Bronchial epithelial cell (primary cell): Measurements from ENCODE around the gene DRAXIN. TPM values are rescaled to one million over a fixed set of nuclear protein-coding genes. Genes with fewer than 3 reads are reported as not detected.

Experiments
- DNase-seq: peaks from one replicate; pipeline ENCODE4 v3.0.0-alpha.2; 2010; ENCODE audit warnings: low read depth
- FAIRE-seq: peaks from 2 replicates; lab custom pipeline; 2011; peaks lifted over from hg19 to GRCh38; lab: Jason Lieb, UNC
- H3K27me3 ChIP-seq: 2 replicates; pipeline ENCODE4 v1.5.1; 2011; ENCODE audit warnings: low read length; ENCODE audit not compliant: control insufficient read depth, insufficient read depth
- H3K36me3 ChIP-seq: 2 replicates; pipeline ENCODE4 v1.5.1; 2011; ENCODE audit warnings: low read length; ENCODE audit not compliant: control insufficient read depth, insufficient read depth
- H3K4me3 ChIP-seq: 2 replicates; pipeline ENCODE4 v1.5.1; 2011; ENCODE audit warnings: mild to moderate bottlenecking, low read depth, low read length, control low read depth
- total RNA-seq: library from RNA; depleted of rRNA; stranded (reverse); fragments of >200 nt; gene quantifications from 2 replicates; pipeline ENCODE4 v1.2.1, GENCODE V29; 2014
- TF ChIP-seq, protein P1 (sequence below): IDR thresholded peaks from 2 replicates; pipeline ENCODE4 v1.5.1; 2011; ENCODE audit warnings: mild to moderate bottlenecking, moderate library complexity, low read length, control low read depth, inconsistent platforms; ENCODE audit not compliant: insufficient read depth, severe bottlenecking

The DRAXIN gene
- total RNA-seq, 1 donor from 2014 or later, result not detected

- H3K36me3 ChIP-seq, result peaks cover 1% of the 10 kb centered on the region
- TF ChIP-seq, protein P1, sequence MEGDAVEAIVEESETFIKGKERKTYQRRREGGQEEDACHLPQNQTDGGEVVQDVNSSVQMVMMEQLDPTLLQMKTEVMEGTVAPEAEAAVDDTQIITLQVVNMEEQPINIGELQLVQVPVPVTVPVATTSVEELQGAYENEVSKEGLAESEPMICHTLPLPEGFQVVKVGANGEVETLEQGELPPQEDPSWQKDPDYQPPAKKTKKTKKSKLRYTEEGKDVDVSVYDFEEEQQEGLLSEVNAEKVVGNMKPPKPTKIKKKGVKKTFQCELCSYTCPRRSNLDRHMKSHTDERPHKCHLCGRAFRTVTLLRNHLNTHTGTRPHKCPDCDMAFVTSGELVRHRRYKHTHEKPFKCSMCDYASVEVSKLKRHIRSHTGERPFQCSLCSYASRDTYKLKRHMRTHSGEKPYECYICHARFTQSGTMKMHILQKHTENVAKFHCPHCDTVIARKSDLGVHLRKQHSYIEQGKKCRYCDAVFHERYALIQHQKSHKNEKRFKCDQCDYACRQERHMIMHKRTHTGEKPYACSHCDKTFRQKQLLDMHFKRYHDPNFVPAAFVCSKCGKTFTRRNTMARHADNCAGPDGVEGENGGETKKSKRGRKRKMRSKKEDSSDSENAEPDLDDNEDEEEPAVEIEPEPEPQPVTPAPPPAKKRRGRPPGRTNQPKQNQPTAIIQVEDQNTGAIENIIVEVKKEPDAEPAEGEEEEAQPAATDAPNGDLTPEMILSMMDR, result no peak
- DNase-seq (no peak), FAIRE-seq (no peak)
- peak overlapping the region; percentile 99 for H3K4me3 ChIP-seq
- no peaks in the 10 kb centered on the region for H3K27me3 ChIP-seq
Observed at GRCh38 chr1:11735531-11735853, 44.0 kb downstream of the DRAXIN start.

DNA sequence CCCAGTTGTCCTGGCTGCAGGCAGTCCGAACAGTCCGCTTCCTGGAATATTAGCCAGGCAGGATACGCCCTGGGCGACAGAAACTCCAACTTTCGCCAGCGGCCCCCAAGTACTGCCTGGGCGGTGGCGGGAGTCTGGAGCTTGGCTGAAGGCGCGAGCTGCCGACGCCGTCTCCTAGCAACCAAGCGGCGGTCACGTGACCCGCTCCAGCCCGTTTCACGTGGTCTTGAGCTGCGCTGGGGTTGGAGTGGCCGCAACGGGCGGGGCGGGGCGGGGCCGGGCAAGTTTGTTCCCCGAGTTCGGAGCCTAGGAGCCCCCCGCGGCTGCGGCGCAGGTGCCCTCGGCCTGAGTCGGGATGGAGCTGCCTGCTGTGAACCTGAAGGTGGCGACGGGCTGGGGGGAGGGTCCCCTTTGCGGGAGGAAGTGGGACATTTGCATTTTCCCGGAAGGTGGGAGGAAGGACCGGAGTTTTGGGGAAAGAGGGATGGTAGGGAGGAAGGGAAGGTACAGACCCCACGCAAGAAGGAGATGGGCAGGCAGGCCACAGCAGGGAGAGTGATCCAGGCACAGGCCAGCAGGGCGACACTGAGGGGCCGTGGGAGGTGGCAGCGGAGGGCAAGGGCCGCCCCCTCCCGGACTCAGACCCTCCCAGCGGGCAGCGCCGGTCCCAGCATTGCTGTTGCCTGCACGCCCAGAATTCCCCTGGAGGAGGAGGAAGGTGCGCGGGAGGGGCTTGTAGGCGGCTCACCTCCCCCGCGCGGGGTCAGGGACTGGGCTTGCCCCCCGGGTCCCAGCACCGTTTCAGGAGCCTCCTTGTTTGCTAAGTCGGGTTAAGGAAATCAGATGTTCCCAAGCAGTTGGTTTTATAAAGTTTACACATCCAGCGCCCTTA, 44.6 kb downstream of the DRAXIN start, which contains the start of gene AGTRAP:
AGTRAP (plus strand) TSS at position 283 of the 892 bp plus-strand sequence; CDS start at position 356, 73 bp downstream.
- H3K4me3 ChIP-seq, result peak within 1 kb of the TSS; percentile 99
- TF ChIP-seq, protein P1, result peak; percentile 16
- DNase-seq (peak; percentile 83), FAIRE-seq (no peak)
- H3K36me3 ChIP-seq, result peaks cover 1% of the 10 kb centered on the region
- no peaks in the 10 kb centered on the region for H3K27me3 ChIP-seq

- TF ChIP-seq, protein P1, result no peak
- peak; percentile 99 for DNase-seq
- peak overlapping the region; percentile 99 for H3K4me3 ChIP-seq
- H3K36me3 ChIP-seq, result peaks cover 1% of the 10 kb centered on the region
- no peak for FAIRE-seq
- no peaks in the 10 kb centered on the region for H3K27me3 ChIP-seq
Observed at GRCh38 chr1:11736746-11737639, 45.5 kb downstream of the DRAXIN start.

DNA sequence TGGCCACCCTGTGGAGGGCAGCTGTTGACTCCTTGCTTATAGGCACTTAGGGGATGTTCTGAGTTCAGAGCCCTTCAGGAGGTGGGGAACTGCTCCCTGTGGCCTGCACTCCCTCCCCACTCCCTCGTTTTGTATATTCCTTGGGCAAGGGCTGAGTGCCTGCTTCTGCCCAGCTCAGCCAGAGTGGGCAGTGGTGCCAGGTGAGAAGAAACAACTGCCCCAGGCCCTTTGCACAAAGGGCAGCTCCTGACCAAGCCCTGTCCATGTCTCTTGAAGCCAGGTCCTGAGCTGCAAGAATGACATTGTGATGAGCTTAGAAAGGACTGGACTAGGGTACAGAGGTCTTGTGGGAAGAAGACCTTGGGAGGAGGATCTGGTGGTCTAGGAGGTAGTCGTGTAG, 46.6 kb downstream of the DRAXIN start:
- peaks cover 1% of the 10 kb centered on the region for H3K36me3 ChIP-seq
- H3K27me3 ChIP-seq, result no peaks in the 10 kb centered on the region
- FAIRE-seq (no peak), DNase-seq (no peak)
- TF ChIP-seq, protein P1, result no peak
- H3K4me3 ChIP-seq, result no peak overlapping the region

GRCh38 chr1:11738783-11739182, 47.3 kb downstream of the DRAXIN start:
- Histone ChIP-seq H3K27me3 (no peaks in the 10 kb centered on the region), H3K36me3 (peaks cover 1% of the 10 kb centered on the region), H3K4me3 (no peak overlapping the region)
- FAIRE-seq (no peak), DNase-seq (no peak)
- TF ChIP-seq, protein P1, result no peak
